Adrenal gland (tissue), 5 donors: ENCODE data around the gene ANKS1A.

Experiments
- CTCF ChIP-seq, 6 experiments: fragments of 450-650 bp in 4 of 6; fragments of 200-600 bp in 2 of 6; sonication (generic) in 1 of 6; IDR thresholded peaks; 1 replicate in 5 of 6; 2 replicates in 1 of 6; pipeline versions ENCODE4 v1.5.1 to v1.8.0; 2016 to 2021; ENCODE audit warnings: antibody characterized with exemption in 6 of 6, mild to moderate bottlenecking in 2 of 6, moderate library complexity in 1 of 6
- POLR2A ChIP-seq, 2 donors: fragments of 450-650 bp; IDR thresholded peaks; one replicate each; pipeline ENCODE4 v1.6.1; 2017; ENCODE audit warnings: antibody characterized with exemption in 2 of 2, mild to moderate bottlenecking in 2 of 2, moderate library complexity in 1 of 2
- donor health status: DM: no; HTN: no; CAD: no.

- TF ChIP-seq CTCF (IDR thresholded peaks at IDR 0.05): no peak
- no peak for TF ChIP-seq POLR2A (IDR thresholded peaks at IDR 0.05)
Observed at GRCh38 chr6:35069262-35069661, 180.2 kb downstream of the ANKS1A start.
